ENCODE data around the gene SPAG4. TPM values are rescaled to one million over a fixed set of nuclear protein-coding genes. Genes with fewer than 3 reads are reported as not detected.

The SPAG4 gene
- total and polyA plus RNA-seq, 8 donors = 1.5 to 3.5 (median 2.2) TPM

GRCh38 chr20:35602851-35603495 lies 12.7 kb upstream of the SPAG4 start:
- no peak for TF ChIP-seq CTCF (IDR thresholded peaks at IDR 0.05)
- H3K4me1 ChIP-seq = peaks cover 10 to 20% of the 10 kb centered on the region in 2 donors
- no peaks in the 10 kb centered on the region for H3K9me3 ChIP-seq
- H3K4me3 ChIP-seq = no peak overlapping the region
- H3K36me3 ChIP-seq = no peaks in the 10 kb centered on the region
- intact Hi-C loops (cut with DNase I) = no loop called here
- peaks cover 10 to 33% of the 10 kb centered on the region in 2 donors for H3K27me3 ChIP-seq
- no peak for ATAC-seq
- no peak overlapping the region for H3K27ac ChIP-seq
- DNase-seq = no peak

GRCh38 chr20:35603695-35604448 lies 11.8 kb upstream of the SPAG4 start:
- ATAC-seq (no peak), DNase-seq (no peak)
- H3K27ac ChIP-seq = no peak overlapping the region
- H3K36me3 ChIP-seq = no peaks in the 10 kb centered on the region
- no peak overlapping the region for H3K4me3 ChIP-seq
- H3K4me1 ChIP-seq = peaks cover 10 to 20% of the 10 kb centered on the region in 2 donors
- intact Hi-C loops (cut with DNase I) = no loop called here
- no peak for TF ChIP-seq CTCF (IDR thresholded peaks at IDR 0.05)
- peaks cover 10 to 33% of the 10 kb centered on the region in 2 donors for H3K27me3 ChIP-seq
- H3K9me3 ChIP-seq = no peaks in the 10 kb centered on the region

GRCh38 chr20:35604449-35604747 lies 11.2 kb upstream of the SPAG4 start:
- ATAC-seq = no peak
- no peaks in the 10 kb centered on the region for H3K36me3 ChIP-seq
- TF ChIP-seq CTCF (IDR thresholded peaks at IDR 0.05) = no peak
- no peaks in the 10 kb centered on the region for H3K9me3 ChIP-seq
- H3K4me1 ChIP-seq = peaks cover 10 to 20% of the 10 kb centered on the region in 2 donors
- H3K4me3 ChIP-seq = no peak overlapping the region
- no peak for DNase-seq
- no peak overlapping the region for H3K27ac ChIP-seq
- peaks cover 10 to 30% of the 10 kb centered on the region in 2 donors for H3K27me3 ChIP-seq
- intact Hi-C loops (cut with DNase I) = no loop called here

GRCh38 chr20:35606127-35606526 lies 9.5 kb upstream of the SPAG4 start:
- Histone ChIP-seq H3K9me3 (no peaks in the 10 kb centered on the region), H3K4me1 (peaks cover 4 to 13% of the 10 kb centered on the region in 2 donors), H3K4me3 (no peak overlapping the region), H3K27ac (no peak overlapping the region), H3K27me3 (peaks cover 4 to 13% of the 10 kb centered on the region in 2 donors), H3K36me3 (no peaks in the 10 kb centered on the region)
- DNase-seq = no peak
- intact Hi-C loops (cut with DNase I) = no loop called here
- no peak for ATAC-seq
- no peak for TF ChIP-seq CTCF (IDR thresholded peaks at IDR 0.05)

- H3K9me3 ChIP-seq = no peaks in the 10 kb centered on the region
- peaks cover 0 to 2% of the 10 kb centered on the region in 2 donors for H3K4me1 ChIP-seq
- no peak for TF ChIP-seq CTCF (IDR thresholded peaks at IDR 0.05)
- ATAC-seq = no peak
- intact Hi-C loops (cut with DNase I) = no loop called here
- H3K27me3 ChIP-seq = peaks cover 0 to 3% of the 10 kb centered on the region in 2 donors
- no peak overlapping the region for H3K4me3 ChIP-seq
- H3K36me3 ChIP-seq = no peaks in the 10 kb centered on the region
- H3K27ac ChIP-seq = no peak overlapping the region
- DNase-seq = peak in 1 of 4 donors; percentile 8
Measured at GRCh38 chr20:35607003-35607735, 8.5 kb upstream of the SPAG4 start.

Measured in left lung (tissue), 10 donors.